HG03280 (cell line): ENCODE data around the gene ARL15.

Source experiments
- ATAC-seq: cut with Tn5 transposase; IDR thresholded peaks from one replicate; pipeline ENCODE4 v1.9.1; 2021; ENCODE audit warnings: mild to moderate bottlenecking, moderate library complexity; ENCODE audit not compliant: unreplicated experiment

ARL15 gene

GRCh38 chr5:53917826-53918225 lies 392.5 kb downstream of the ARL15 start:
- ATAC-seq = no peak

GRCh38 chr5:53917095-53917494 lies 393.3 kb downstream of the ARL15 start:
- ATAC-seq = no peak

- no peak for ATAC-seq
These were observed 395.3 kb downstream of the ARL15 start for GRCh38 chr5:53915120-53915519.

- no peak for ATAC-seq
These were observed 396.4 kb downstream of the ARL15 start for GRCh38 chr5:53913941-53914340.

GRCh38 chr5:53908757-53909156 lies 401.6 kb downstream of the ARL15 start:
- ATAC-seq = no peak

- ATAC-seq = no peak
These were observed 402.5 kb downstream of the ARL15 start for GRCh38 chr5:53907827-53908226.

- no peak for ATAC-seq
These were observed 403.6 kb downstream of the ARL15 start for GRCh38 chr5:53906736-53907135.

- ATAC-seq = no peak
These were observed 408.0 kb downstream of the ARL15 start for GRCh38 chr5:53902296-53902907.

- ATAC-seq = no peak
These were observed 409.7 kb downstream of the ARL15 start for GRCh38 chr5:53900677-53901076.

- no peak for ATAC-seq
These were observed 415.2 kb downstream of the ARL15 start for GRCh38 chr5:53895091-53895683.

GRCh38 chr5:53893626-53894025 lies 416.7 kb downstream of the ARL15 start:
- ATAC-seq = no peak

- ATAC-seq = no peak
These were observed 418.1 kb downstream of the ARL15 start for GRCh38 chr5:53892224-53892623.

GRCh38 chr5:53891159-53891558 lies 419.2 kb downstream of the ARL15 start:
- no peak for ATAC-seq

GRCh38 chr5:53890490-53890889 lies 419.9 kb downstream of the ARL15 start:
- ATAC-seq = no peak

- no peak for ATAC-seq
These were observed 425.5 kb downstream of the ARL15 start for GRCh38 chr5:53884844-53885243.

- ATAC-seq = no peak
These were observed 426.0 kb downstream of the ARL15 start for GRCh38 chr5:53884417-53884816.

GRCh38 chr5:53882676-53883031 lies 427.7 kb downstream of the ARL15 start:
- ATAC-seq = no peak

GRCh38 chr5:53882006-53882675 lies 428.2 kb downstream of the ARL15 start:
- ATAC-seq = no peak

GRCh38 chr5:53879708-53880323 lies 430.6 kb downstream of the ARL15 start:
- no peak for ATAC-seq

GRCh38 chr5:53878015-53878414 lies 432.4 kb downstream of the ARL15 start:
- no peak for ATAC-seq

GRCh38 chr5:53877243-53877642 lies 433.1 kb downstream of the ARL15 start:
- no peak for ATAC-seq

- ATAC-seq = no peak
These were observed 436.0 kb downstream of the ARL15 start for GRCh38 chr5:53874409-53874808.
